HCT116 (cell line): ENCODE measurements around the gene EEFSEC. TPM values are rescaled to one million over a fixed set of nuclear protein-coding genes. Genes with fewer than 3 reads are reported as not detected.

ENCODE experiments used
- ATAC-seq: fragments of 200-7000 bp; cut with Tn5 transposase; 2 replicates; pipeline ENCODE4 v1.9.1; 2020; ENCODE audit warnings: mild to moderate bottlenecking, moderate library complexity
- BruUV-seq: library from RNA; stranded (reverse); fragments of 400-500 nt; replicated peaks from 2 replicates; lab custom pipeline; 2021; lab: Mats Ljungman, UMichigan
- CTCF ChIA-PET: fragments of 300-600 bp; sonication (Branson Sonifier 250); formaldehyde crosslinking; loops from one replicate; lab custom pipeline; 2021; ENCODE audit warnings: antibody characterized with exemption; lab: Charles Lee
- POLR2A ChIA-PET: fragments of 300-600, 350-600 bp; sonication (Branson Sonifier 250); formaldehyde crosslinking; loops from one replicate; lab custom pipeline; 2021; ENCODE audit warnings: antibody characterized with exemption; lab: Charles Lee
- RAD21 ChIA-PET, 2 experiments: fragments of 300-600 bp; sonication (Branson Sonifier 250); formaldehyde crosslinking; loops; one replicate each; lab custom pipeline; 2023; ENCODE audit warnings: low total read pairs in 2 of 2; ENCODE audit not compliant: uncharacterized antibody in 2 of 2, unreplicated experiment in 2 of 2, low non-redundant PET in 1 of 2; lab: Charles Lee
- DNase-seq: peaks from one replicate; pipeline ENCODE4 v3.0.0-alpha.2; 2010; ENCODE audit warnings: low read depth, low spot score
- H2AFZ ChIP-seq: fragments of 200-600 bp; shearing (Covaris generic), sonication (generic); 2 replicates; pipeline ENCODE4 v1.6.1; 2017; ENCODE audit warnings: low read depth, mixed run types, mixed read lengths, antibody characterized with exemption, low read length; ENCODE audit not compliant: poor library complexity, severe bottlenecking
- H3K27ac ChIP-seq: 2 replicates; pipeline ENCODE4 v1.5.1; 2012; ENCODE audit warnings: low read depth, low read length
- H3K27me3 ChIP-seq: fragments of 200-600 bp; sonication (generic); 2 replicates; pipeline ENCODE4 v1.6.1; 2016; ENCODE audit warnings: mixed run types, low read length, mixed read lengths; ENCODE audit not compliant: insufficient read depth
- H3K36me3 ChIP-seq, 2 experiments: fragments of 200-500 bp in 1 of 2; fragments of 200-600 bp in 1 of 2; sonication (Bioruptor generic) in 1 of 2; sonication (generic) in 1 of 2; 2 replicates each; pipeline versions ENCODE4 v1.5.1 to v1.6.1; 2014 to 2016; ENCODE audit warnings: low read length in 2 of 2, inconsistent platforms in 1 of 2, mixed read lengths in 1 of 2, mixed run types in 1 of 2; ENCODE audit not compliant: insufficient read depth in 2 of 2, control insufficient read depth in 1 of 2
- H3K4me1 ChIP-seq, 2 experiments: fragments of 200-600 bp in 1 of 2; sonication (generic) in 1 of 2; 2 replicates each; pipeline versions ENCODE4 v1.5.1 to v1.6.1; 2012 to 2017; ENCODE audit warnings: low read length in 2 of 2, inconsistent platforms in 1 of 2, mild to moderate bottlenecking in 1 of 2, mixed read lengths in 1 of 2, mixed run types in 1 of 2, moderate library complexity in 1 of 2; ENCODE audit not compliant: insufficient read depth in 2 of 2, control insufficient read depth in 1 of 2
- H3K4me2 ChIP-seq: fragments of 200-600 bp; sonication (generic); 2 replicates; pipeline ENCODE4 v1.6.1; 2017; ENCODE audit warnings: mixed run types, low read length, mixed read lengths
- H3K4me3 ChIP-seq, 2 experiments: fragments of 200-600 bp in 1 of 2; sonication (generic) in 1 of 2; replicated peaks in 1 of 2; 2 replicates each; pipeline ENCODE4 v1.5.1; 2011 to 2016; ENCODE audit warnings: low read length in 2 of 2, control low read depth in 1 of 2, low read depth in 1 of 2, mild to moderate bottlenecking in 1 of 2, mixed read lengths in 1 of 2, mixed run types in 1 of 2
- H3K79me2 ChIP-seq: fragments of 200-600 bp; sonication (generic); 2 replicates; pipeline ENCODE4 v1.6.1; 2017; ENCODE audit warnings: mild to moderate bottlenecking, mixed run types, low read length, moderate library complexity, mixed read lengths; ENCODE audit not compliant: insufficient read depth
- H3K9ac ChIP-seq: fragments of 200-600 bp; sonication (generic); 2 replicates; pipeline ENCODE4 v1.6.1; 2016; ENCODE audit warnings: low read length, mixed read lengths
- H3K9me2 ChIP-seq: fragments of 200-600 bp; sonication (generic), shearing (Covaris generic); 2 replicates; pipeline ENCODE4 v1.6.1; 2017; ENCODE audit warnings: mixed run types, mild to moderate bottlenecking, moderate library complexity; ENCODE audit not compliant: insufficient read depth
- H3K9me3 ChIP-seq, 2 experiments: fragments of 200-500 bp in 1 of 2; fragments of 200-600 bp in 1 of 2; sonication (Bioruptor generic) in 1 of 2; sonication (generic) in 1 of 2; 2 replicates each; pipeline ENCODE4 v1.6.1; 2014 to 2017; ENCODE audit warnings: low read length in 2 of 2, mixed read lengths in 2 of 2, inconsistent platforms in 1 of 2, low read depth in 1 of 2, mild to moderate bottlenecking in 1 of 2, mixed run types in 1 of 2, moderate library complexity in 1 of 2; ENCODE audit not compliant: control insufficient read depth in 1 of 2, insufficient read depth in 1 of 2
- H4K20me1 ChIP-seq: fragments of 200-600 bp; sonication (generic), shearing (Covaris generic); 2 replicates; pipeline ENCODE4 v1.6.1; 2017; ENCODE audit warnings: mixed run types, mild to moderate bottlenecking, moderate library complexity; ENCODE audit not compliant: insufficient read depth
- CEBPB ChIP-seq: IDR thresholded peaks from 2 replicates; pipeline ENCODE4 v1.6.1; 2012; ENCODE audit warnings: low read depth
- CTCF ChIP-seq, 3 experiments: fragments of 200-600 bp in 1 of 3; sonication (generic) in 1 of 3; IDR thresholded peaks in 2 of 3; conservative IDR thresholded peaks in 1 of 3; 2 replicates each; pipeline ENCODE4 v1.5.1; 2012 to 2017; ENCODE audit warnings: low read depth in 2 of 3, low read length in 2 of 3, antibody characterized with exemption in 1 of 3, borderline replicate concordance in 1 of 3, control low read depth in 1 of 3, mild to moderate bottlenecking in 1 of 3, mixed read lengths in 1 of 3, mixed run types in 1 of 3, moderate library complexity in 1 of 3; ENCODE audit not compliant: insufficient read depth in 1 of 3
- ELF1 ChIP-seq: IDR thresholded peaks from 2 replicates; pipeline ENCODE4 v1.6.1; 2012; ENCODE audit warnings: low read depth, borderline replicate concordance
- EZH2 ChIP-seq: fragments of 200-600 bp; sonication (generic); IDR thresholded peaks from 2 replicates; pipeline ENCODE4 v1.6.1; 2017; ENCODE audit warnings: antibody characterized with exemption, mixed run types
- EZH2phosphoT487 ChIP-seq: fragments of 200-600 bp; IDR thresholded peaks from 2 replicates; pipeline ENCODE4 v1.6.1; 2018; ENCODE audit warnings: antibody characterized with exemption, borderline replicate concordance
- FOSL1 ChIP-seq: IDR thresholded peaks from 2 replicates; pipeline ENCODE4 v1.6.1; 2012; ENCODE audit warnings: low read depth
- MAX ChIP-seq: IDR thresholded peaks from 2 replicates; pipeline ENCODE4 v1.6.1; 2012
- POLR2AphosphoS5 ChIP-seq: IDR thresholded peaks from 2 replicates; pipeline ENCODE4 v1.6.1; 2011; ENCODE audit warnings: mild to moderate bottlenecking, low read depth, low read length, moderate library complexity
- SIN3A ChIP-seq: IDR thresholded peaks from 2 replicates; pipeline ENCODE4 v1.6.1; 2012; ENCODE audit warnings: low read depth
- SRF ChIP-seq: IDR thresholded peaks from 2 replicates; pipeline ENCODE4 v1.6.1; 2012; ENCODE audit warnings: low read depth
- ZNF274 ChIP-seq: fragments of 200-500 bp; sonication (Bioruptor generic); IDR thresholded peaks from 2 replicates; pipeline ENCODE4 v1.6.1; 2014; ENCODE audit warnings: mild to moderate bottlenecking, low read depth, low read length, inconsistent platforms
- intact Hi-C: fragments of 100-400 bp; cut with micrococcal nuclease; formaldehyde crosslinking; loops from 2 replicates; pipeline ENCODE4 v1.10.0; 2022
- total RNA-seq: library from RNA; stranded (reverse); gene quantifications from one replicate; pipeline ENCODE4 v1.2.1, GENCODE V29; 2021; ENCODE audit not compliant: unreplicated experiment

Gene EEFSEC
- total RNA-seq, 1 experiment from 2014 or later: 16.1 TPM

- TF ChIP-seq POLR2AphosphoS5: no peak
- no peak for TF ChIP-seq EZH2
- no peak for TF ChIP-seq SIN3A
- TF ChIP-seq ELF1: no peak
- no peak for TF ChIP-seq EZH2phosphoT487
- no TSS peak for BruUV-seq
- H3K36me3 ChIP-seq: no peaks in the 10 kb centered on the region
- intact Hi-C loops: no loop called here
- DNase-seq (no peak), ATAC-seq (no peak)
- H3K27me3 ChIP-seq: no peaks in the 10 kb centered on the region
- no peaks in the 10 kb centered on the region for H3K9me2 ChIP-seq
- RAD21 ChIA-PET: no interaction called here
- H3K4me3 ChIP-seq: no peak overlapping the region
- CTCF ChIA-PET: no interaction called here
- no peaks in the 10 kb centered on the region for H3K79me2 ChIP-seq
- peaks cover 23% of the 10 kb centered on the region in 2 experiments for H3K4me1 ChIP-seq
- no peaks in the 10 kb centered on the region for H4K20me1 ChIP-seq
- H2AFZ ChIP-seq: no peak overlapping the region
- H3K4me2 ChIP-seq: no peak overlapping the region
- no peaks in the 10 kb centered on the region for H3K9me3 ChIP-seq
- POLR2A ChIA-PET: no interaction called here
- H3K27ac ChIP-seq: no peak overlapping the region; the same call in 1 of the 2 replicates
- H3K9ac ChIP-seq: no peak overlapping the region
Measured at GRCh38 chr3:128382221-128382807, 229.0 kb downstream of the EEFSEC start.

GRCh38 chr3:128383316-128384235, 230.3 kb downstream of the EEFSEC start:
- RAD21 ChIA-PET: no interaction called here
- POLR2A ChIA-PET: no interaction called here
- Histone ChIP-seq H3K9me2 (no peaks in the 10 kb centered on the region), H3K27ac (peak overlapping the region; percentile 41), H2AFZ (no peak overlapping the region), H4K20me1 (no peaks in the 10 kb centered on the region), H3K79me2 (no peaks in the 10 kb centered on the region), H3K9me3 (no peaks in the 10 kb centered on the region), H3K27me3 (no peaks in the 10 kb centered on the region), H3K36me3 (no peaks in the 10 kb centered on the region), H3K4me1 (peaks cover 23% of the 10 kb centered on the region in 2 experiments), H3K4me2 (peak overlapping the region; percentile 59), H3K4me3 (peak overlapping the region in 1 of 2 experiments; percentile 5; a peak in 1 of 4 replicates), H3K9ac (0 out of 2 replicates have a peak overlapping the region, but pooled peaks have one; percentile 2)
- no TSS peak for BruUV-seq
- CTCF ChIA-PET: no interaction called here
- intact Hi-C loops: no loop called here
- DNase-seq (peak; percentile 38), ATAC-seq (peak; percentile 90)
- TF ChIP-seq ZNF274: no peak
- no peak for TF ChIP-seq CTCF (IDR thresholded peaks at IDR 0.05 in 2 of 3, conservative IDR thresholded peaks at IDR 0.05 in 1 of 3; ENCODE audit: borderline replicate concordance in 1 of 3, insufficient read depth in 1 of 3, low read depth in 2 of 3, low read length in 2 of 3)
- TF ChIP-seq SRF: no peak
- TF ChIP-seq SIN3A: no peak
- peak; percentile 43 for TF ChIP-seq FOSL1
- TF ChIP-seq CEBPB: no peak
- no peak for TF ChIP-seq MAX
- peak; percentile 49 for TF ChIP-seq POLR2AphosphoS5
